GM12891 (cell line): ENCODE results near the gene PLA2G2A.
"Not testable (repeated sequence)": the region's sequence is repeated elsewhere in the genome, so short reads cannot be mapped to it uniquely, and the experiment has no call there.

ENCODE experiments used
- DNase-seq: peaks from one replicate; pipeline ENCODE4 v3.0.0; 2011; ENCODE audit warnings: low spot score; ENCODE audit not compliant: insufficient read length
- FAIRE-seq: peaks from 2 replicates; lab custom pipeline; 2011; peaks lifted over from hg19 to GRCh38; lab: Jason Lieb, UNC
- PAX5 ChIP-seq: IDR thresholded peaks from 2 replicates; pipeline ENCODE4 v1.6.1; 2011; ENCODE audit warnings: low read length, moderate library complexity, mild to moderate bottlenecking; ENCODE audit not compliant: insufficient read depth, severe bottlenecking
- POLR2A ChIP-seq: IDR thresholded peaks from 2 replicates; pipeline ENCODE4 v1.6.1; 2011; ENCODE audit warnings: low read depth, low read length, control low read depth
- POLR2AphosphoS5 ChIP-seq: IDR thresholded peaks from 2 replicates; pipeline ENCODE4 v1.6.1; 2011; ENCODE audit warnings: low read depth, low read length, control low read depth
- POU2F2 ChIP-seq: IDR thresholded peaks from 2 replicates; pipeline ENCODE4 v1.6.1; 2011; ENCODE audit warnings: low read depth, mild to moderate bottlenecking, control low read depth, low read length, moderate library complexity
- SPI1 ChIP-seq: IDR thresholded peaks from 2 replicates; pipeline ENCODE4 v1.6.1; 2011; ENCODE audit warnings: low read depth, low read length, control low read depth
- TAF1 ChIP-seq: IDR thresholded peaks from 2 replicates; pipeline ENCODE4 v1.6.1; 2011; ENCODE audit warnings: low read depth, low read length, control low read depth

The PLA2G2A gene

GRCh38 chr1:19932866-19933265 lies 46.6 kb downstream of the PLA2G2A start:
- FAIRE-seq = no peak
- TF ChIP-seq POU2F2 (no peak), PAX5 (no peak), TAF1 (no peak), POLR2A (no peak), SPI1 (no peak), POLR2AphosphoS5 (no peak)
- DNase-seq = no peak

- DNase-seq, FAIRE-seq: not testable (repeated sequence)
Observed at GRCh38 chr1:19927130-19927421, 52.3 kb downstream of the PLA2G2A start.

DNA sequence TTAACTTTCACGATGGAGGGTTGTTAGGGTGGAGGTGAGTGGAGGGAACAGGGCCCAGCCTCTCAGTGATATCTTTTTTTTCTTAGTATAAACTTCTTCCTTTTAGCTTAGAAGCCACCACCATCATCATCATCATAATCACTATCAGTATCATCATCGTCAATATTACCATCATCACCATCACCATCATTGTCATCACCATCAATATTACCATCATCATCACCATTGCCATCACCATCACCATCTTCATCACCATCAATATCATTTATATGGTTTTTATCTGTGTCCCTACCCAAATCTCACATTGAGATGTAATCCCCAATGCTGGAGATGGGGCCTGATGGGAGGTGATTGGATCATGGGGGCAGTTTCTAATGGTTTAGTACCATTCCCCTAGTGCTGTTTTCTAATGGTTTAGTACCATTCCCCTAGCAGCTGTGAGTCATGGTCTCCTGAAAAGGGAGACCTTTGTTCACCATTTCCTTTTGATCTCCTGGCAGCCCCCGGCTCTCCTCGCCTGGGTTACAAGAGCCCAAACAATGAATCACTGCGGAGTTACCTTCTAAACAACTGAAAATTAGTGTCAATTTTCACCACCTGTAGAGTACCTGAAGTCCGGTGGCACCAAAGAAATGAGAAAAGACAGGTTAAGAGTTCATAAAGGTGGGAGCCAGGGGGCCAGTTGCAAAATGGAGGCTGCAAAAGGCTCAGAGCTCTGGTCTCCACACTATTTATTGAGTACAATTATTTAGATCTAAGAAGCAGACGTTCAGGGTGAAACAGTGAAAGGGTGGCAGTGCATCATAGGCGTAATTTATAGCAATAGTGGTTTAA lies 52.9 kb downstream of the PLA2G2A start:
- DNase-seq (no peak), FAIRE-seq (no peak)
- no peak for TF ChIP-seq SPI1
- no peak for TF ChIP-seq POLR2A
- no peak for TF ChIP-seq TAF1
- no peak for TF ChIP-seq PAX5
- no peak for TF ChIP-seq POU2F2
- no peak for TF ChIP-seq POLR2AphosphoS5
